CD4-positive, alpha-beta T cell treated with Interleukin-2 at 100 ng/mL for 4 hours (primary cell): ENCODE measurements around the gene LTK.

Experiments used
- DNase-seq: peaks from one replicate; pipeline ENCODE4 v3.0.0-alpha.2; 2020; ENCODE audit warnings: low spot score

The LTK gene

GRCh38 chr15:41530363-41530956 is 16.8 kb upstream of the LTK start:
- DNase-seq: no peak

- DNase-seq: no peak
Measured at GRCh38 chr15:41523097-41523496, 9.5 kb upstream of the LTK start.

- no peak for DNase-seq
Measured at GRCh38 chr15:41521614-41522013, 8.0 kb upstream of the LTK start.

GRCh38 chr15:41520636-41521035 is 7.0 kb upstream of the LTK start:
- DNase-seq: no peak

- no peak for DNase-seq
Measured at GRCh38 chr15:41517895-41518449, 4.3 kb upstream of the LTK start.

GRCh38 chr15:41512940-41513505 is 604 bp downstream of the LTK start:
- peak; percentile 19 for DNase-seq

- DNase-seq: no peak
Measured at GRCh38 chr15:41512512-41512939, 1.1 kb downstream of the LTK start.

- DNase-seq: no peak
Measured at GRCh38 chr15:41511899-41512369, 1.7 kb downstream of the LTK start.

GRCh38 chr15:41511331-41511898 is 2.2 kb downstream of the LTK start:
- DNase-seq: no peak

GRCh38 chr15:41510728-41511127 is 2.9 kb downstream of the LTK start:
- no peak for DNase-seq

- DNase-seq: no peak
Measured at GRCh38 chr15:41507820-41508290, 5.8 kb downstream of the LTK start.

GRCh38 chr15:41506796-41507341 is 6.8 kb downstream of the LTK start:
- no peak for DNase-seq

GRCh38 chr15:41505776-41506175 is 7.9 kb downstream of the LTK start:
- no peak for DNase-seq

GRCh38 chr15:41504751-41505492 is 8.7 kb downstream of the LTK start:
- DNase-seq: no peak

GRCh38 chr15:41503669-41504010 is 10.0 kb downstream of the LTK start:
- no peak for DNase-seq

- no peak for DNase-seq
Measured at GRCh38 chr15:41502795-41503668, 10.6 kb downstream of the LTK start.

- DNase-seq: peak; percentile 35
Measured at GRCh38 chr15:41501931-41502794, 11.5 kb downstream of the LTK start.

GRCh38 chr15:41501191-41501917 is 12.3 kb downstream of the LTK start:
- DNase-seq: no peak

- DNase-seq: no peak
Measured at GRCh38 chr15:41499109-41499851, 14.3 kb downstream of the LTK start.
